ENCODE measurements around the gene TMEM19. TPM values are rescaled to one million over a fixed set of nuclear protein-coding genes. Genes with fewer than 3 reads are reported as not detected.
"Not testable (repeated sequence)": the region's sequence is repeated elsewhere in the genome, so short reads cannot be mapped to it uniquely, and the experiment has no call there.

TMEM19 gene
- total RNA-seq, 1 experiment from 2014 or later: 32.8 TPM

DNA sequence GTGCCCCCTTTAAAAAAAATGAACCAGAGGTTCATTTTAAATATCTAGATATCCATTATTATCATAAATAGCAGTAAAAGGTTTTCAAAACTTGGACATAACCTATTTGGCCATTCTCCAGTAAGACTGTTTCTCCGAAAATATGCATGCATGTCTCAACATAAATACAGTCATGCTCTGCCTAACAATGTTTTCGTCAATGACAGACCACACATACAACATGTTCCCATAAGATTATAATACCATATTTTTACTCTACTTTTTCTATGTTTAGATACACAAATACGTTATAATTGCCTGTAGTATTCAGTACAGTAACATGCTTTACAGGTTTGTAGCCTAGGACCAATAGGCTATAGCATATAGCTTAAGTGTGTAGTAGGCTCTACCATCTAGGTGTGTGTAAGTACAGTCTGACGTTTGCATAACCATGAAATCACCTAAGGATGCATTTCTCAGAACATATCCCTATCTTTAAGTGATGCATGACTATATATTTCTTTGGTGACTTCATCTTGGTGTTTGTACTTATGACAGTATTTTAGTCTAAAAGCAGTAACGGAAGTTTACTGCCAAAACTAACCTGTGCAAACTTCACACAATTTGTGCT, 3.2 kb downstream of the TMEM19 start:
- Histone ChIP-seq H3K4me1 (ENCODE audit: low read length) (peaks cover 86% of the 10 kb centered on the region), H3K9me3 (ENCODE audit: low read length) (no peaks in the 10 kb centered on the region), H3K9ac (ENCODE audit: low read length) (peak overlapping the region; percentile 74; the same call in 1 of the 2 replicates), H3K27me3 (ENCODE audit: low read length) (no peaks in the 10 kb centered on the region), H3K79me2 (ENCODE audit: low read length) (peaks cover 31% of the 10 kb centered on the region), H3K27ac (ENCODE audit: low read length) (peak overlapping the region; percentile 89), H4K20me1 (ENCODE audit: insufficient read depth, low read depth, low read length) (no peaks in the 10 kb centered on the region), H3K4me3 (ENCODE audit: low read length) (peak overlapping the region; percentile 67; the same call in 1 of the 2 replicates), H2AFZ (ENCODE audit: low read length) (0 out of 2 replicates have a peak overlapping the region, but pooled peaks have one; percentile 21), H3K4me2 (ENCODE audit: low read depth, low read length, poor library complexity, severe bottlenecking) (peak overlapping the region; percentile 79), H3K9me2 (replicated peaks; ENCODE audit: insufficient read depth, low read length) (no peaks in the 10 kb centered on the region), H3K36me3 (ENCODE audit: insufficient read depth, low read length) (no peaks in the 10 kb centered on the region)
- DNase-seq: no peak

DNA sequence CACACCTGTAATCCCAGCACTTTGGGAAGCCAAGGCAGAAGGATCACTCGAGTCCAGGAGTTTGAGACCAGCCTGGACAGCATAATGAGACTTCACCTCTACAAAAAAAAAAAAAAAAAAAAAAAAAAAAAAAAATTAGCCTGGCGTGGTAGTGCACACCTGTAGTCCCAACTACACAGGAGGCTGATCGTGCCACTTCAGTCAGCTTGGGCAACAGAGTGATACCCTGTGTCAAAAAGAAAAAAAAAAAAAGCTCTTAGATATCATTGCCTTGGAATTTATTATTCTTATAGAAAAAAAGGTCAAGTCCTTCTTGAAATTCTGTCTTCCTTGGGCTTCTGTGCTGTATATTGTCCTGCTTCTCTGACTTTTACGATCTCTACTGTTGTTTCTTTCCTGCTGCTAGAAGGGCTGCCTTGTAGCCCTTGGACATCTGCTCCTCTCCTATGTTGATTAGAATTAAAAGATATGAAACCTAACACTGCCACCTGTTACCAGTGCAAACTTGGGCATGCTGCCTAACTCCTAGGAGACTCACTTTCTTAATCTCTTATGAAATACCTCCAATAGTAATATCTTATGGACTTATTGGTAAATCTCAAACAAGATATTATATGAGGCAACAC, 5.7 kb downstream of the TMEM19 start:
- H3K27me3 ChIP-seq (ENCODE audit: low read length): no peaks in the 10 kb centered on the region
- H3K4me1 ChIP-seq (ENCODE audit: low read length): peaks cover 88% of the 10 kb centered on the region
- H3K79me2 ChIP-seq (ENCODE audit: low read length): peaks cover 36% of the 10 kb centered on the region
- H3K4me2 ChIP-seq (ENCODE audit: low read depth, low read length, poor library complexity, severe bottlenecking): peak overlapping the region; percentile 24
- H3K9me2 ChIP-seq (replicated peaks; ENCODE audit: insufficient read depth, low read length): no peaks in the 10 kb centered on the region
- no peak for DNase-seq
- H3K4me3 ChIP-seq (ENCODE audit: low read length): no peak overlapping the region
- no peaks in the 10 kb centered on the region for H3K9me3 ChIP-seq (ENCODE audit: low read length)
- no peaks in the 10 kb centered on the region for H4K20me1 ChIP-seq (ENCODE audit: insufficient read depth, low read depth, low read length)
- H3K36me3 ChIP-seq (ENCODE audit: insufficient read depth, low read length): no peaks in the 10 kb centered on the region
- H3K9ac ChIP-seq (ENCODE audit: low read length): no peak overlapping the region
- H2AFZ ChIP-seq (ENCODE audit: low read length): no peak overlapping the region
- H3K27ac ChIP-seq (ENCODE audit: low read length): peak overlapping the region; percentile 89

GRCh38 chr12:71693126-71693525, 7.2 kb downstream of the TMEM19 start:
- no peaks in the 10 kb centered on the region for H3K9me3 ChIP-seq (ENCODE audit: low read length)
- no peaks in the 10 kb centered on the region for H3K9me2 ChIP-seq (replicated peaks; ENCODE audit: insufficient read depth, low read length)
- H3K9ac ChIP-seq (ENCODE audit: low read length): 0 out of 2 replicates have a peak overlapping the region, but pooled peaks have one; percentile 71
- peaks cover 32% of the 10 kb centered on the region for H3K79me2 ChIP-seq (ENCODE audit: low read length)
- no peak overlapping the region; the same call in 1 of the 2 replicates for H2AFZ ChIP-seq (ENCODE audit: low read length)
- no peaks in the 10 kb centered on the region for H4K20me1 ChIP-seq (ENCODE audit: insufficient read depth, low read depth, low read length)
- no peak for DNase-seq
- H3K4me3 ChIP-seq (ENCODE audit: low read length): 0 out of 2 replicates have a peak overlapping the region, but pooled peaks have one; percentile 59
- H3K36me3 ChIP-seq (ENCODE audit: insufficient read depth, low read length): 0 out of 2 replicates have a peak, but pooled peaks cover 4% of the 10 kb centered on the region
- H3K27me3 ChIP-seq (ENCODE audit: low read length): no peaks in the 10 kb centered on the region
- peak overlapping the region; percentile 74 for H3K4me2 ChIP-seq (ENCODE audit: low read depth, low read length, poor library complexity, severe bottlenecking)
- peaks cover 72% of the 10 kb centered on the region for H3K4me1 ChIP-seq (ENCODE audit: low read length)
- peak overlapping the region; percentile 97 for H3K27ac ChIP-seq (ENCODE audit: low read length)

DNA sequence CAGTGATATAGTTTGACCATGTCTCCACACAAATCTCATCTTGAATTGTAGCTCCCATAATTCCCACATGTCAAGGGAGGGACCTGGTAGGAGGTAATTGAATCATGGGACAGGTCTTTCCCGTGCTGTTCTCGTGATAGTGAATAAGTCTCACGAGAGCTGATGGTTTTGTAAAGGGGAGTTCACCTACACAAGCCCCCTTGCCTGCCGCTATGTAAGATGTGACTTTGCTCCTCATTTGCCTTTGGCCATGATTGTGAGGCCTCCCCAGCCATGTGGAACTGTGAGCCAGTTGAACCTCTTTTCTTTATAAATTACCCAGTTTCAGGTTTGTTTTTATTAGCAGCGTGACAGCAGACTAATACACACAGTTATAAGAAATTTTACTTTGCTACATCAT, 7.8 kb downstream of the TMEM19 start:
- Histone ChIP-seq H3K4me1 (ENCODE audit: low read length) (peaks cover 67% of the 10 kb centered on the region), H3K4me2 (ENCODE audit: low read depth, low read length, poor library complexity, severe bottlenecking) (peak overlapping the region; percentile 74), H3K4me3 (ENCODE audit: low read length) (peak overlapping the region; percentile 59)

GRCh38 chr12:71694099-71694820, 8.4 kb downstream of the TMEM19 start:
- H3K9ac ChIP-seq (ENCODE audit: low read length): peak overlapping the region; percentile 71
- peaks cover 21% of the 10 kb centered on the region for H3K79me2 ChIP-seq (ENCODE audit: low read length)
- peak overlapping the region; percentile 45 for H2AFZ ChIP-seq (ENCODE audit: low read length)
- DNase-seq: peak; percentile 84
- H3K27ac ChIP-seq (ENCODE audit: low read length): peak overlapping the region; percentile 97
- no peaks in the 10 kb centered on the region for H3K9me3 ChIP-seq (ENCODE audit: low read length)
- H3K4me1 ChIP-seq (ENCODE audit: low read length): peaks cover 61% of the 10 kb centered on the region
- no peaks in the 10 kb centered on the region for H3K9me2 ChIP-seq (replicated peaks; ENCODE audit: insufficient read depth, low read length)
- no peaks in the 10 kb centered on the region for H4K20me1 ChIP-seq (ENCODE audit: insufficient read depth, low read depth, low read length)
- H3K4me2 ChIP-seq (ENCODE audit: low read depth, low read length, poor library complexity, severe bottlenecking): peak overlapping the region; percentile 74
- peak overlapping the region; percentile 59 for H3K4me3 ChIP-seq (ENCODE audit: low read length)
- no peaks in the 10 kb centered on the region for H3K27me3 ChIP-seq (ENCODE audit: low read length)
- H3K36me3 ChIP-seq (ENCODE audit: insufficient read depth, low read length): 0 out of 2 replicates have a peak, but pooled peaks cover 4% of the 10 kb centered on the region

More for the DNA sequence above, 7.8 kb downstream of the TMEM19 start:
- Histone ChIP-seq H3K9ac (ENCODE audit: low read length) (peak overlapping the region; percentile 71), H3K27ac (ENCODE audit: low read length) (peak overlapping the region; percentile 97), H2AFZ (ENCODE audit: low read length) (peak overlapping the region; percentile 45; the same call in 1 of the 2 replicates), H3K79me2 (ENCODE audit: low read length) (peaks cover 27% of the 10 kb centered on the region)
- not testable (repeated sequence) for H3K9me2 ChIP-seq (replicated peaks; ENCODE audit: insufficient read depth, low read length); H3K9me3 ChIP-seq (ENCODE audit: low read length); H4K20me1 ChIP-seq (ENCODE audit: insufficient read depth, low read depth, low read length); H3K36me3 ChIP-seq (ENCODE audit: insufficient read depth, low read length); H3K27me3 ChIP-seq (ENCODE audit: low read length)
- peak; percentile 74 for DNase-seq

GRCh38 chr12:71695782-71696181, 9.9 kb downstream of the TMEM19 start:
- H4K20me1 ChIP-seq (ENCODE audit: insufficient read depth, low read depth, low read length): no peaks in the 10 kb centered on the region
- H3K36me3 ChIP-seq (ENCODE audit: insufficient read depth, low read length): 0 out of 2 replicates have a peak, but pooled peaks cover 4% of the 10 kb centered on the region
- DNase-seq: no peak
- H3K4me1 ChIP-seq (ENCODE audit: low read length): peaks cover 46% of the 10 kb centered on the region
- H2AFZ ChIP-seq (ENCODE audit: low read length): no peak overlapping the region
- H3K9ac ChIP-seq (ENCODE audit: low read length): no peak overlapping the region
- H3K9me2 ChIP-seq (replicated peaks; ENCODE audit: insufficient read depth, low read length): no peaks in the 10 kb centered on the region
- H3K27ac ChIP-seq (ENCODE audit: low read length): peak overlapping the region; percentile 97
- no peak overlapping the region for H3K4me2 ChIP-seq (ENCODE audit: low read depth, low read length, poor library complexity, severe bottlenecking)
- no peak overlapping the region for H3K4me3 ChIP-seq (ENCODE audit: low read length)
- no peaks in the 10 kb centered on the region for H3K27me3 ChIP-seq (ENCODE audit: low read length)
- H3K79me2 ChIP-seq (ENCODE audit: low read length): peaks cover 16% of the 10 kb centered on the region
- no peaks in the 10 kb centered on the region for H3K9me3 ChIP-seq (ENCODE audit: low read length)

GRCh38 chr12:71702181-71702580, 16.3 kb downstream of the TMEM19 start:
- not testable (repeated sequence) for H4K20me1 ChIP-seq (ENCODE audit: insufficient read depth, low read depth, low read length); H3K9ac ChIP-seq (ENCODE audit: low read length); H3K79me2 ChIP-seq (ENCODE audit: low read length); H3K4me3 ChIP-seq (ENCODE audit: low read length); H3K4me1 ChIP-seq (ENCODE audit: low read length); H3K36me3 ChIP-seq (ENCODE audit: insufficient read depth, low read length); H3K27ac ChIP-seq (ENCODE audit: low read length); H3K27me3 ChIP-seq (ENCODE audit: low read length); DNase-seq; H3K9me3 ChIP-seq (ENCODE audit: low read length); H3K9me2 ChIP-seq (replicated peaks; ENCODE audit: insufficient read depth, low read length); H2AFZ ChIP-seq (ENCODE audit: low read length); H3K4me2 ChIP-seq (ENCODE audit: low read depth, low read length, poor library complexity, severe bottlenecking)

DNA sequence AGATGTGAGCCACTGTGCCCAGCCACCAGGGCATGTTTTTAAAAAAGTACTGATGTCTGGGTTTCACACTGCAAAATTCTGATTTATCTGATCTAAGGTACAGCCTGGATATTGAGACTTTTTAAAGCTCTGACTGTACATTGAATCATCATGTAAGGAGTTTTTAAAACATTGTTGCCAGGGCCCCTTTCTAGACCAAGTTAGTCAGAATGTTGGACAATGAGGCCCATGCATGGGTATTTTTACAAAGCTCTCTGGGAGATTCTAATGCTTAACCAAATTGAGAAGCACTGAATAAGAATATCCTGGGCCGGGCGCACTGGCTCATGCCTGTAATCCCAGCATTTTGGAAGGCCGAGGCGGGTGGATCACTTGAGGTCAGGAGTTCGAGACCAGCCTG, 16.7 kb downstream of the TMEM19 start:
- no peaks in the 10 kb centered on the region for H3K9me2 ChIP-seq (replicated peaks; ENCODE audit: insufficient read depth, low read length)
- H3K27me3 ChIP-seq (ENCODE audit: low read length): no peaks in the 10 kb centered on the region
- no peaks in the 10 kb centered on the region for H4K20me1 ChIP-seq (ENCODE audit: insufficient read depth, low read depth, low read length)
- no peak overlapping the region for H2AFZ ChIP-seq (ENCODE audit: low read length)
- DNase-seq: no peak
- H3K27ac ChIP-seq (ENCODE audit: low read length): no peak overlapping the region
- no peaks in the 10 kb centered on the region for H3K36me3 ChIP-seq (ENCODE audit: insufficient read depth, low read length)
- H3K4me1 ChIP-seq (ENCODE audit: low read length): peaks cover 6% of the 10 kb centered on the region
- H3K79me2 ChIP-seq (ENCODE audit: low read length): no peaks in the 10 kb centered on the region
- H3K4me3 ChIP-seq (ENCODE audit: low read length): no peak overlapping the region
- no peak overlapping the region for H3K4me2 ChIP-seq (ENCODE audit: low read depth, low read length, poor library complexity, severe bottlenecking)
- no peaks in the 10 kb centered on the region for H3K9me3 ChIP-seq (ENCODE audit: low read length)
- H3K9ac ChIP-seq (ENCODE audit: low read length): no peak overlapping the region

Measured in Karpas-422 (cell line).